Measurements from ENCODE around the gene KRTAP12-1. TPM values are rescaled to one million over a fixed set of nuclear protein-coding genes. Genes with fewer than 3 reads are reported as not detected.

KRTAP12-1 gene
- total RNA-seq, 2 donors from 2014 or later, result not detected

DNA sequence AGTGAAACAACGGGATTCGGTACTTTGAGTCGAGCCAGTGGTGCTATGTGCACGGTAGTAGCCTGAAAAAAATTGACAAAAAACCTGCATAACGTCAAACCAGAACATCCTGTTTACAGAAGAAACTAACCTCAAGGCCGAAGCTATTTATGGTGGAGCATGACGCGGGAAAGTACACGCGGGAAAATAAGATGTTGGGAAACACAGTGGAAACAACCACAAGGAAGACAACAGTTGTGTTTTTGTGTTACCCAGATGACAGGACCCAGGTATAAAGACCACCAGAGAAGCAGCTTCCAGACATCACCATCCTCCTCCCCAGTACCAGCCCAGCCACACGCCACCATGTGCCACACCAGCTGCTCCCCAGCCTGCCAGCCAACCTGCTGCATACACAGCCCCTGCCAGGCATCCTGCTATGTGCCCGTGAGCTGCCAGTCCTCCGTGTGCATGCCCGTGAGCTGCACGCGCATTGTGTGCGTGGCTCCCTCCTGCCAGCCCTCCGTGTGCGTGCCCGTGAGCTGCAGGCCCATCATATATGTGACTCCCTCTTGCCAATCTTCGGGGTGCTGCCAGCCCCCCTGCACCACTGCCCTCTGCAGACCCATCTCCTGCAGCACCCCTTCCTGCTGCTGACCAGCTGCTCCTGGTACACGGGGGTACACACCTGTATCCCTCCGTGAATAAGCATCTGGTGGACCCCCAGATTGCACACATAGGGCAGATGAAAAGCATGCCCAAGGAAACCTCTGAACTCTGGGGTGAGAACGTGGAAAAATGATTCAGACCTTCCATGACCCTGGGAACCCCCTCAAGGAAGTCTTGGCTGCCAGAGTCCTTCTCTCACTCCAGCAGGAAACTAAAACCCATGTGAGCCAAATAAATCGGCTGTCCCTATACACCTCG is 24.1 kb downstream of the KRTAP12-1 start, which contains the start of gene KRTAP12-3:
TSS of gene KRTAP12-3 (plus strand) at position 298 of the 906 bp plus-strand sequence. CDS start at position 346, 48 bp downstream.
- Histone ChIP-seq H3K27ac (no peak within 1 kb of the TSS), H3K27me3 (no peaks in the 10 kb centered on the region), H3K4me1 (no peaks in the 10 kb centered on the region), H3K36me3 (no peaks in the 10 kb centered on the region), H3K4me3 (no peak within 1 kb of the TSS), H3K9me3 (peaks cover 0 to 9% of the 10 kb centered on the region in 2 donors)
- no peak for DNase-seq (ENCODE audit: low spot score)
- TF ChIP-seq, protein P1, sequence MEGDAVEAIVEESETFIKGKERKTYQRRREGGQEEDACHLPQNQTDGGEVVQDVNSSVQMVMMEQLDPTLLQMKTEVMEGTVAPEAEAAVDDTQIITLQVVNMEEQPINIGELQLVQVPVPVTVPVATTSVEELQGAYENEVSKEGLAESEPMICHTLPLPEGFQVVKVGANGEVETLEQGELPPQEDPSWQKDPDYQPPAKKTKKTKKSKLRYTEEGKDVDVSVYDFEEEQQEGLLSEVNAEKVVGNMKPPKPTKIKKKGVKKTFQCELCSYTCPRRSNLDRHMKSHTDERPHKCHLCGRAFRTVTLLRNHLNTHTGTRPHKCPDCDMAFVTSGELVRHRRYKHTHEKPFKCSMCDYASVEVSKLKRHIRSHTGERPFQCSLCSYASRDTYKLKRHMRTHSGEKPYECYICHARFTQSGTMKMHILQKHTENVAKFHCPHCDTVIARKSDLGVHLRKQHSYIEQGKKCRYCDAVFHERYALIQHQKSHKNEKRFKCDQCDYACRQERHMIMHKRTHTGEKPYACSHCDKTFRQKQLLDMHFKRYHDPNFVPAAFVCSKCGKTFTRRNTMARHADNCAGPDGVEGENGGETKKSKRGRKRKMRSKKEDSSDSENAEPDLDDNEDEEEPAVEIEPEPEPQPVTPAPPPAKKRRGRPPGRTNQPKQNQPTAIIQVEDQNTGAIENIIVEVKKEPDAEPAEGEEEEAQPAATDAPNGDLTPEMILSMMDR (IDR thresholded peaks at IDR 0.05), result no peak

DNA sequence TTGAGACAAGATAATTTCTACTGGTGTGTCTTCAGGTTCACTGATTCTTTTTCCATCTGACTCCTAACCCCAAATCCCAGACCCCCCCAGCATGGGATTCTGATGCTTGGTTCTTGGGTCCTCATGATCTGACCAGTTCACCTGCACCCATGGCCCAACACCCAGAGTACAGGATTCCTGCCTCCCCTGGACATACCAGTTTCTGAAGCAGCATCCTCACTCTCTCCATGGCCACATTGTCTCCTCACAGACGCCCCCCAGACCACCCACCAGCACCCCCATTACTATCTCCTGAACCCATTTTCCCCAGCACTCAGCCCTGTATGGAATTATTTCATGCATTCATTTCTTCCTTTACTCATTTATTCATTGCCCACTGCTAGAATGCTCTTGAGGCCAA is 25.1 kb downstream of the KRTAP12-1 start:
- Histone ChIP-seq H3K27me3 (no peaks in the 10 kb centered on the region), H3K27ac (no peak overlapping the region), H3K36me3 (no peaks in the 10 kb centered on the region), H3K4me3 (no peak overlapping the region), H3K9me3 (peaks cover 0 to 9% of the 10 kb centered on the region in 2 donors), H3K4me1 (no peaks in the 10 kb centered on the region)
- DNase-seq (ENCODE audit: low spot score), result no peak
- TF ChIP-seq, protein P1 (IDR thresholded peaks at IDR 0.05), result no peak

DNA sequence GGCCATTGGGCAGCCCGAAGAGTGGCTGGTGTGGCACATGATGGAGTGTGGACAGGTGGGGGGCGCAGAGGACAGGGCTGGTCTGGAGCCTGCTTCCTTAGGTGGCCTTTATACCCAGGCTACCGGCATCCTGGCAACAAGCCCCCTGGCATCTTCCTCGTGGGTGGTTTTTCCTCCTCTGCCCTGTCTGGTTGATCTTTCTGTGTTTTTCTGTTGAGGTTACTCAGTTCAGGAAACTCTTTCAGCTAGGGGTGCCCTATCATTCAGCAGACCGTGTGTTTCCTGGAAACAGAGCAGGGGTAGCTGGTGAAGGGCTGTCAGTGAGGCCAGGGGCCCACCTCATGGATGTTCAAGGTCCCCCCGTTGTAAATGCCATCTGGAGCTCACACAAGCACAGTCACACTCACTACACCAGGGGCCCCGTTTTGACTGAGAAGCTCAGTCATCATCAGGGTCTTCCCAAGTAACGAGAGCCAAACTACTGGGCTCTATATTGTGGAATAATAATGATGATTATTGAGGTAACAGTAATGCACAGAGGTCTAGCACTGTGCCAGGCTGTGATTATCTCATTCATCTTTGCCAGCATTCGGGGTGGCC is 27.3 kb downstream of the KRTAP12-1 start, which contains the start of gene KRTAP12-4:
TSS of gene KRTAP12-4 (minus strand) at position 84 of the 600 bp plus-strand sequence. CDS start at position 39, 45 bp downstream.
- Histone ChIP-seq H3K4me3 (no peak within 1 kb of the TSS), H3K4me1 (no peaks in the 10 kb centered on the region), H3K27ac (no peak within 1 kb of the TSS), H3K27me3 (no peaks in the 10 kb centered on the region), H3K36me3 (no peaks in the 10 kb centered on the region), H3K9me3 (peaks cover 0 to 9% of the 10 kb centered on the region in 2 donors)
- TF ChIP-seq, protein P1 (IDR thresholded peaks at IDR 0.05), result no peak
- no peak for DNase-seq (ENCODE audit: low spot score)

DNA sequence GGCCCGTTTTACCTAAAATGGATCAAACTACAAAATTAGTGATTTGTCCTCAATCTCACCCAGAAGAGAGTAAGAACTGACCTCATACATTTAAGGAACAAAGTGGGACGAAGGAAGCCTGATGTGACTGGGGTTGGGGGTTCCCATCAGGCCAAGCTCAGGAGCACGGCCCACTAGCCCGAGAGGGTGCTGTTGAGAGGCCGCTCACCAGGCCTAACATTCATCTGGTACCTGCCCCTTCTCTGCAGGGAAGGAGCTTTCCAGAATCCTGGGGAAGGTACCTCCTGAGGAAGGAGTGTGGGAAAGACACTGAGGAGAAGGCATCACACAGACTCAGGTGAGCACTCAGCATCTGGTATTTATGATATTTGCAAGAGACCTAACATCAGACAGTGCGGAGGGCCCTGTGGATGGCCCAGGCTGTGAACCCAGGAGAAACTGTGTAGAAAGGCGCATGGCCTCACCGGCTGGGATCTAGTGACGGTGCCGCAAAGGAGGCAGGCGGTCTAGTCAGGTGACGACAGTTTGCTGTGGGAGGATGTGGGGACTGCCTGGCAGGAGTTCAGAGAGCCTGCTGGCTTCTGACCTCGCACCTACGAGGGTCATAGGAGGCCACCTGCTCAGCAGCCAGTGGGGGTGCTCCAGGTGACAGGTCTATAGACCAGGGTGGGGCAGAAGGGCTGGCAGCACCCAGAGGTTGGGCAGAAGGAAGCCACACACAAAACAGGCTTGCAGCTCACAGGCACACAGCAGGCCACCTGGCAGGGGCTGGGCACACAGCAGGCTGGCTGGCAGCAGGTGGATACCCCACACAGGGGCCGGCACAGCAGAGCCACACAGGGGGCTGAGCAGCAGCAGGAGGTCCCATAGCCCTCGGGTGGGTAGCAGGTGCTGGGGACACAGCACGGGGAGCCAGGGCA is 28.0 kb downstream of the KRTAP12-1 start:
- Histone ChIP-seq H3K27me3 (no peaks in the 10 kb centered on the region), H3K4me3 (no peak overlapping the region), H3K9me3 (peaks cover 0 to 9% of the 10 kb centered on the region in 2 donors), H3K4me1 (no peaks in the 10 kb centered on the region), H3K36me3 (no peaks in the 10 kb centered on the region), H3K27ac (no peak overlapping the region)
- TF ChIP-seq, protein P1 (IDR thresholded peaks at IDR 0.05), result no peak
- peak; percentile 34 for DNase-seq (ENCODE audit: low spot score)

DNA sequence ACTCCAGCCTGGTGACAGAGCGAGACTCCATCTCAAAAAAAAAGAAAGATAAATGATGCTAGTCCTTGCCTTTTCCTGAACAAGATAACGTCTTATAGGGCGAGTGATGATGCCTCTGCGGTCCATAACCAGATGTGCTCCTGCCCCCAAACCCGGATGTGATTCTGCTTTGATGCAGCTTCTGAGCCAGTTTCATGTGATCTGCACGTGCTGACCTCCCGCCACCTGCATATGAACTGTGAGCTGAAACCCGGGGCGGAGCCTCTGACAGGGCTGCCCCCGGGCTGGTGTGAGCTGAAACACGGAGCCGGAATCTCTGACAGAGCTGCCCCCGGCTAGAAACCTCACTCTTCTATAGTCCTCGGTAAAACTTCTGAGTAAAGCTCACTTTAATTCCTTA is 28.8 kb downstream of the KRTAP12-1 start:
- TF ChIP-seq, protein P1 (IDR thresholded peaks at IDR 0.05), result no peak
- Histone ChIP-seq H3K9me3 (peaks cover 0 to 9% of the 10 kb centered on the region in 2 donors), H3K4me1 (no peaks in the 10 kb centered on the region), H3K27me3 (no peaks in the 10 kb centered on the region), H3K27ac (no peak overlapping the region), H3K4me3 (no peak overlapping the region), H3K36me3 (no peaks in the 10 kb centered on the region)
- no peak for DNase-seq (ENCODE audit: low spot score)
